ENCODE measurements around the gene SLC38A6. TPM values are rescaled to one million over a fixed set of nuclear protein-coding genes. Genes with fewer than 3 reads are reported as not detected.

SLC38A6 gene
- total RNA-seq, 2 experiments from 2014 or later, result 9.4 to 10.0 TPM

GRCh38 chr14:61076556-61076955 is 95.5 kb downstream of the SLC38A6 start:
- Histone ChIP-seq H3K27me3 (ENCODE audit: control insufficient read depth in 1 of 2, insufficient read depth in 2 of 2, low read length in 2 of 2) (no peaks in the 10 kb centered on the region), H3K4me1 (ENCODE audit: insufficient read depth, low read length) (no peaks in the 10 kb centered on the region), H3K36me3 (ENCODE audit: insufficient read depth, low read length) (no peaks in the 10 kb centered on the region), H3K9me3 (ENCODE audit: control insufficient read depth in 1 of 2, insufficient read depth in 1 of 2, low read length in 2 of 2) (no peaks in the 10 kb centered on the region), H3K4me3 (ENCODE audit: low read length) (no peak overlapping the region), H3K27ac (ENCODE audit: low read depth in 1 of 2, low read length in 2 of 2) (no peak overlapping the region)
- Mint-ChIP-seq H3K4me1 (ENCODE audit: low read depth) (no peaks in the 10 kb centered on the region), H3K9me3 (no peaks in the 10 kb centered on the region), H3K36me3 (ENCODE audit: low read depth) (peaks cover 5% of the 10 kb centered on the region), H3K4me3 (no peak overlapping the region), H3K27me3 (no peaks in the 10 kb centered on the region), H3K27ac (no peak overlapping the region)
- no peak for ATAC-seq (ENCODE audit: poor library complexity)
- POLR2A ChIA-PET, result no interaction called here
- TF ChIP-seq, protein P1, sequence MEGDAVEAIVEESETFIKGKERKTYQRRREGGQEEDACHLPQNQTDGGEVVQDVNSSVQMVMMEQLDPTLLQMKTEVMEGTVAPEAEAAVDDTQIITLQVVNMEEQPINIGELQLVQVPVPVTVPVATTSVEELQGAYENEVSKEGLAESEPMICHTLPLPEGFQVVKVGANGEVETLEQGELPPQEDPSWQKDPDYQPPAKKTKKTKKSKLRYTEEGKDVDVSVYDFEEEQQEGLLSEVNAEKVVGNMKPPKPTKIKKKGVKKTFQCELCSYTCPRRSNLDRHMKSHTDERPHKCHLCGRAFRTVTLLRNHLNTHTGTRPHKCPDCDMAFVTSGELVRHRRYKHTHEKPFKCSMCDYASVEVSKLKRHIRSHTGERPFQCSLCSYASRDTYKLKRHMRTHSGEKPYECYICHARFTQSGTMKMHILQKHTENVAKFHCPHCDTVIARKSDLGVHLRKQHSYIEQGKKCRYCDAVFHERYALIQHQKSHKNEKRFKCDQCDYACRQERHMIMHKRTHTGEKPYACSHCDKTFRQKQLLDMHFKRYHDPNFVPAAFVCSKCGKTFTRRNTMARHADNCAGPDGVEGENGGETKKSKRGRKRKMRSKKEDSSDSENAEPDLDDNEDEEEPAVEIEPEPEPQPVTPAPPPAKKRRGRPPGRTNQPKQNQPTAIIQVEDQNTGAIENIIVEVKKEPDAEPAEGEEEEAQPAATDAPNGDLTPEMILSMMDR (IDR thresholded peaks at IDR 0.05), result no peak
- intact Hi-C loops (cut with DNase I, micrococcal nuclease), result no loop called here
- no peak for DNase-seq
- CTCF ChIA-PET, result no interaction called here

- peaks cover 7% of the 10 kb centered on the region for H3K36me3 Mint-ChIP-seq (ENCODE audit: low read depth)
- H3K4me1 Mint-ChIP-seq (ENCODE audit: low read depth), result no peaks in the 10 kb centered on the region
- TF ChIP-seq, protein P1 (IDR thresholded peaks at IDR 0.05), result no peak
- no peaks in the 10 kb centered on the region for H3K9me3 Mint-ChIP-seq
- no peak overlapping the region for H3K27ac ChIP-seq (ENCODE audit: low read depth in 1 of 2, low read length in 2 of 2)
- ChIA-PET CTCF (no interaction called here), POLR2A (no interaction called here)
- intact Hi-C loops (cut with DNase I, micrococcal nuclease), result no loop called here
- no peaks in the 10 kb centered on the region for H3K27me3 ChIP-seq (ENCODE audit: control insufficient read depth in 1 of 2, insufficient read depth in 2 of 2, low read length in 2 of 2)
- no peaks in the 10 kb centered on the region for H3K36me3 ChIP-seq (ENCODE audit: insufficient read depth, low read length)
- DNase-seq, result no peak
- no peak for ATAC-seq (ENCODE audit: poor library complexity)
- H3K4me3 Mint-ChIP-seq, result no peak overlapping the region
- H3K27me3 Mint-ChIP-seq, result no peaks in the 10 kb centered on the region
- no peaks in the 10 kb centered on the region for H3K9me3 ChIP-seq (ENCODE audit: control insufficient read depth in 1 of 2, insufficient read depth in 1 of 2, low read length in 2 of 2)
- no peak overlapping the region for H3K27ac Mint-ChIP-seq
- H3K4me1 ChIP-seq (ENCODE audit: insufficient read depth, low read length), result no peaks in the 10 kb centered on the region
- no peak overlapping the region for H3K4me3 ChIP-seq (ENCODE audit: low read length)
These were observed 96.4 kb downstream of the SLC38A6 start for GRCh38 chr14:61077437-61077836.

DNA sequence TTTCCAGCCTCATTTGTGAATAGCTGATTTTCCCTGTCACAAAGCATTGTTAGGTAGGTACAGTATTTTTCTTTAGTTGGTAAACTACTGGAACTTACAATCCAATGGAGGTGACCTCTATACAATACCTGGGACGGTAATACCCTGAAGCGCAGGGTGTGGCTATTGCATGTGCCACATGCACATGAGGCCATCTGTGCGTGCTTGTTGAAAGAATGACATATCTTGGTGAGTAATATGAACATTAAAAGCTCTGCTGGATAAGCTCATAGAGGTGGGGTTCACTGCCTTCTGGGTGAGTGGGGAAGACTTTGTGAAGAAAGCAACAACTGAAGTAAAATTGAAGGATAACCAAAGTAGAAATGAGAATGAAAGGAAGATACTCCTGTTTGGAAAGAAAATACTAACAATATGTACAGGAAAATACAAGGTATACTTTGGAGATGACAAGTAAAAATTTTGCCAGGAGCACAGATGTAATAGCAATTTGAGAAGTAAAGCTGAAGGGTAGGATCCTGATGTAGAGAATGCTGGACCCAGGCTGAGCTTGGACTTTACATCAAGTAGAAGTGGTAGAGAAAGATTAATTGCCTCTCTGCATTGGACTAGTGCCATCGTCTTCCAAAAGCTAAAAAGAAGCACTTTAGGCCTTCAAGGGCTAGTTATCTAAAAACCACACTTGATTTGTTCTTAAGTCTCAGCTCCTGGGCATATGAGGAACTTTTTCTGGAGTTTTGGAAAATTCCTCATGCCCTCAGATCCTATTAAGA is 97.1 kb downstream of the SLC38A6 start:
- POLR2A ChIA-PET, result no interaction called here
- no peaks in the 10 kb centered on the region for H3K9me3 ChIP-seq (ENCODE audit: control insufficient read depth in 1 of 2, insufficient read depth in 1 of 2, low read length in 2 of 2)
- H3K4me3 ChIP-seq (ENCODE audit: low read length), result no peak overlapping the region
- Mint-ChIP-seq H3K4me3 (no peak overlapping the region), H3K27ac (no peak overlapping the region), H3K4me1 (ENCODE audit: low read depth) (no peaks in the 10 kb centered on the region), H3K36me3 (ENCODE audit: low read depth) (peaks cover 11% of the 10 kb centered on the region), H3K9me3 (no peaks in the 10 kb centered on the region), H3K27me3 (no peaks in the 10 kb centered on the region)
- TF ChIP-seq, protein P1 (IDR thresholded peaks at IDR 0.05), result no peak
- intact Hi-C loops (cut with DNase I, micrococcal nuclease), result no loop called here
- no peak for ATAC-seq (ENCODE audit: poor library complexity)
- H3K27me3 ChIP-seq (ENCODE audit: control insufficient read depth in 1 of 2, insufficient read depth in 2 of 2, low read length in 2 of 2), result no peaks in the 10 kb centered on the region
- CTCF ChIA-PET, result no interaction called here
- H3K27ac ChIP-seq (ENCODE audit: low read depth in 1 of 2, low read length in 2 of 2), result no peak overlapping the region
- H3K4me1 ChIP-seq (ENCODE audit: insufficient read depth, low read length), result no peaks in the 10 kb centered on the region
- DNase-seq, result no peak
- no peaks in the 10 kb centered on the region for H3K36me3 ChIP-seq (ENCODE audit: insufficient read depth, low read length)
